Stromal cell of bone marrow (primary cell): ENCODE data around the gene TXNDC9.
"Not testable (repeated sequence)": the region's sequence is repeated elsewhere in the genome, so short reads cannot be mapped to it uniquely, and the experiment has no call there.

Experiments used
- DNase-seq: peaks from one replicate; pipeline ENCODE4 v3.0.0-alpha.2; 2012; ENCODE audit warnings: low read depth

TXNDC9 gene

GRCh38 chr2:99325384-99325783, 10.7 kb downstream of the TXNDC9 start:
- DNase-seq: no peak

- DNase-seq: not testable (repeated sequence)
Measured at GRCh38 chr2:99317873-99318200, 18.3 kb downstream of the TXNDC9 start.

DNA sequence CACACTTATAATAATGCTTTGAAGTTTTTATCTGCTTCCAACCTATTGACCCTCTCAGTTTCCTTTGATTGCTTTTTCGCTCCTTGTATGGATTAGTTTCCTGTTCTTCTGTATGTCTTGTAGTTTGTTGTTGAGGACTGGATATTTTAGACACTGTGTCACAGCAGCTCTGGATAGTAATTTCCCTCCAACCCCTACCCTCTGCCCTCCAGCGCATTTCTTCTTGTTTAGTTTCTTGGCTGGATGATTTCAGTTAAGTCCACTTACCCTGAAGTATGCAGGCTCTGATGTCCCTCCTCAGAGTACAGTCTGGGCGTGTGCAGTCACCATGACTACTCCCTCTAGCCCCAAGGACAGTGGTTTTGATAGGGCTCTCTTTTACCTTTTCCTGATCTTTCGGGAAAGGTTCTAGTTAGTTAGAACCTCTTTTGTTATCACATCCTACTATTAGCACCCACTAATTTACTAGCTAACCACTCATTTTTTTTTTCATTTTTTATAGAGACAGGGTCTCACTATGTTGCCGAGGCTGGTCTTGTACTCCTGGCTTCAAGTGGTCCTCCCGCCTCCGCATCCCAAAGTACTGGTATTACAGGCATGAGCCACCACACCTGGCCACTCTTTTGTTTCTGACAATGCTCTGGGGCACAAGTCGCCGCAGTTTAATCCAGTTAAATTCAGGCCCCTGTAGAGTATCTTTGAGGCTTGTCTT, 18.8 kb downstream of the TXNDC9 start:
- DNase-seq: no peak

GRCh38 chr2:99301097-99301496, 35.0 kb downstream of the TXNDC9 start, which contains the start of gene LYG1:
TSS of gene LYG1 (minus strand) at chr2:99301197. CDS start at chr2:99295670, 5,527 bp downstream.
- not testable (repeated sequence) for DNase-seq

DNA sequence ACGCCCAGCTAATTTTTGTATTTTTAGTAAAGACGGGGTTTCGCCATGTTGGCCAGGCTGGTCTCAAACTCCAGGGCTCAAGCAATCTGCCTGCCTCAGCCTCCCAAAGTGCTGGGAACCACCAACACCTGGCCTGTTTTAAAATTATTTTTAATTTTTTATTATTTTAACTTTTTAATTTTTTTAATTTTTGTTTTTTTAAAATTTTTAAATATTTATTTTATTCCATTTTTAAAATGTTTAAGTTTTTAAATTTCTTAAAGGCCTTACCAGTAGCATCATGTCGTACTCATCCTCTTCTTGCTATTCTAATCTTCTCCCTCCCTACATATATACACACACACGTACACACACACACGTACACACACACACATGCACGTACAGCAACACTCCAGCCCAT, 36.6 kb downstream of the TXNDC9 start:
- no peak for DNase-seq

DNA sequence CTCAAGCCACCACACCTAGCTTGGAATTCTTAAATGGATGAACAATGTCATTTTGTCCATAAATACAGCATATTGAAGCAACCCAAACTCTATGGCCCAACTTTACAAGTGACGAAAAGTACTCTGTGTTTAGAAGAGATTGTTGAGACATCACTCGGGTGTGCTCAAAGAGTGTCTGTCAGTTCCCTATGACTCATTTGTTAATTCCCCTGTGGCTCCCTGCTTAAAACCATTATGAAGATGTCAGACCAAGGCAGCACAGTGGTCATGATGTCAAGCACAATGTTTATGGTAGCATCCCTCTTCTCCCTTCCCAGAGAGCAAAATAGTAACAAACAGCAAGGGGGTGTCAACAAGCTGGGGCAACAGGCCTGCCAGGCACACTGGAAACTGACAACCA, 38.1 kb downstream of the TXNDC9 start:
- peak; percentile 28 for DNase-seq

DNA sequence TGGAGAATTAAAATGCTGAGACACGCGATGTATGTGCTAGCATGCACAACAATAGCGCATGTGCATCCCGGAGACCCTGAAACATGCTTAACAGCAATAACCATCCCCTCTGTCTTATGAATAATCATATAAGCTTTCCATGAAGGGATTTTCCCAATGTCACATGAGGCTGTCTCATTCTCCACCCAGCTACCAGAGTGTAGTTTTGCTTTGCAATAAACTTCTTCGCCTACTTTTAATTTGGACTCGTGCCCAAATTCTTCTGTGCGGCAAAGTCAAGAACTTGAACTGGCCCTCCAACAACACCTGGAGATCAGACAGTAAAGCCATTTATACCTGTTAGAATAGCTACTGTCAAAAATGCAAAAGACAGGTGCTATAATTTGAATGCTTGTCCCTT, 50.6 kb downstream of the TXNDC9 start:
- no peak for DNase-seq

DNA sequence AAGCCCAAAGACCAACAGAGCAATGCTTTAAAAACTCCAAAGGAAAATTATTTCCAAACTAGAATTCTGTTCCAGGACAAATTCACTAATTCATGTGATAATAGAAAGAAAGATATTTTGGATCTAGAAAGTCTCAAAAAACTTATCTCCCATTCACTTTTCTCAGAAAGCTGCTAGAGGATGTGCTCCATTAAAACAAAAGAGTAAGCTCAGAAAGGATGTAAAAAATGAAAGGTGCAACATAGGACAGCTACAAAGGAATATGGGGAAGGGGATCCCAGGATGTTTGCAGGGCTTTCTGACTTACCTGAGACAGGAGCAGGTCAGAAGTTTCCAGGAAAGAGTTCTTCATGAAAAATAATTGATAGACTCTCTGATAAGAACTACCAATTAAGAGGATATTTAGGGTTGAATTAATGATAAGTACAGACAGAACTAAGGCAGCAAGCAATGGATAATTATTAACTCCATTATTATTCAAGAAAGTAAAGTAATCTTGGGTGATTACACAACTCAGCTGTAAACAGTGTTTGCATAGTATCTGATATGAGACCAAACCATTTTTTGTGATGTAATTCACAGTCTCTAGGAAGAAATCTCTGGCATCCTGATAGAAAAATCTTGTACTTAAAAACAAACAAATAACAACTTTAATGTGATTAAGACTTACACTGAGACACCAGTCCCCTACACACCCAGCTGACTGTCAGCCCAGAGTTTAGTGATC, 56.0 kb downstream of the TXNDC9 start:
- DNase-seq: no peak

GRCh38 chr2:99278793-99279291, 57.3 kb downstream of the TXNDC9 start:
- DNase-seq: peak; percentile 77

DNA sequence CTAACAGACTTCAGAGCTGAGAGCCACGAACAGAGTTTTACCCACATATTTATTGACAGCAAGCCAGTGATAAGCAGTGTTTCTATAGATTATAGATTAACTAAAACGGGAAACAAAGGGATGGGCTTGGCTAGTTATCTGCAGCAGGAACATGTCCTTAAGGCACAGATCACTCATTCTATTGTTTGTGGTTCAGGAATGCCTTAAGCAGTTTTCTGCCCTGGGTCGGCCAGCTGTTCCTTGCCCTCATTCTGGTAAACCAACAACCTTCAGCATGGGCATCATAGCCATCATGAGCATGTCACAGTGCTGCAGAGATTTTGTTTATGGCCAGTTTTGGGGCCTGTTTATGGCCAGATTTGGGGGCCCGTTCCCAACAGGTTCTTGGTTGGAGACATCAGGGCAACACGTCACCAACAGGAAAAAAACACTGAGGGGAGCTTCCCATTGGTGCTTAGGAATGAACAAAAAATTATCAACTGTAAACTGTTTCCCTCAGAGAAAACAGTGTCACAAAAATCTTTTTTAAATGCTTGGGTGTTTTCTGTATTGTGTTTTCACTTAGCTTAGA, 57.9 kb downstream of the TXNDC9 start:
- DNase-seq: not testable (repeated sequence)

GRCh38 chr2:99275882-99276281, 60.3 kb downstream of the TXNDC9 start:
- DNase-seq: no peak
